ENCODE data around the gene CXCL12.

GRCh38 chr10:44358080-44358771 lies 26.7 kb downstream of the CXCL12 start:
- no peak for TF ChIP-seq CTCF (conservative IDR thresholded peaks at IDR 0.05; ENCODE audit: low read depth, low read length)
- TF ChIP-seq EZH2 (IDR thresholded peaks at IDR 0.05; ENCODE audit: low read length, unreplicated experiment), result no peak
